Posterior cingulate gyrus (tissue), 11 donors: ENCODE data around the gene NOL3.

Experiments used
- DNase-seq, 10 donors: peaks; one replicate each; pipeline versions ENCODE4 v3.0.0 to v3.0.0-alpha.2; 2020 to 2021; ENCODE audit warnings: mixed read lengths in 3 of 10
- intact Hi-C: fragments of 100-400 bp; cut with DNase I; formaldehyde crosslinking; loops from one replicate; pipeline ENCODE4 v1.15.1; 2023

NOL3 gene

GRCh38 chr16:67154578-67155294, 15.6 kb upstream of the NOL3 start:
- intact Hi-C loops = loop anchor here (1.0 to 5.0 kb wide), 4 partner anchors 42 to 200 kb away; no protein-coding TSS in a partner anchor
- peak in 3 of 10 donors; percentile 60 to 84 (median 64) for DNase-seq

DNA sequence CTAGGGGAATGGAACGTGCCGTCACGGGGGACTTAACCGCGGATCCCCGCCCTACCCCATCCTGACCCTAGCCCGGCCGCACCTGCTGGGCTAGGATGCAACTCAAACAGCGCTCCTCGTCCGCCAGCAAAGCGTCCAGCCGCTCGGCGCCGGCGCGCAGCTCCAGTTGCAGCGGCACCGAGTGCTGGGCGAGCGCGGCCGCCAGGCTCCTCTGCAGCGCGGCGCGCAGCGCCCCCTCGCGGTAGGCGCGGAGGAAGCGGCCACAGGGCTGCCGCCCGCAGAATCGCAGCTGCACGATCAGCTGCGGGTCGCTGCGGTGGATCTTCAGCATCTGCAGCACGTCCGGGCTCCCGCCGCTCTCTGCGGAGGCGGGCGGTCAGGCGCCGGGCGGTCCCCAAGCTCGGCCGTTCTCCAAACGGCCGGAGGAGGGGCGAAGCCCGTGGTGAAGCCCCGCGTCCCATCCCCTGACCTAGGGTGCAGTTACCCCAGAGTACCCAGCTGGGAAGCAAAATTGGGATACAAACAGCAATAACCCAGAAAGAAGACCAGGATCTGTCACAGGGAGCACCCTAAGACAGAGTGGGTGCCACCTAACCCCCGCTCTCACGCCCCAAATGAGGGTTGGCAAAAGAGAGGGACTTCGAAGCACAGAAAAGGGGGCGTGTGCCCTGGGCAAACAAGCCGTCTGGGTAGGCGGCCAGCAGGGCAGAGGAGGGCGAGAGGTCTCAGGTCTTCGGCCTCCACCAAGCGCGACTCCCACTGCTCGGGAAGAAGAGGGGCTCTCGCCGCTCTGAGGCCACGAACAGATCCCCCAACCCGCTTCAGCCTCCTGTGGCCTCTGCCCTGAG, 14.8 kb upstream of the NOL3 start:
- intact Hi-C loops = loop anchor here (1.0 to 5.0 kb wide), 4 partner anchors 43 to 201 kb away; no protein-coding TSS in a partner anchor
- DNase-seq = peak; percentile 69 to 97 (median 81)

- DNase-seq = peak in 3 of 10 donors; percentile 54 to 83 (median 60)
- intact Hi-C loops = loop anchor here (5.0 kb wide), 2 partner anchors 44 to 139 kb away; no protein-coding TSS in a partner anchor
Observed at GRCh38 chr16:67156143-67156844, 14.0 kb upstream of the NOL3 start.

- intact Hi-C loops = loop anchor here (5.0 kb wide), 2 partner anchors 45 to 140 kb away; no protein-coding TSS in a partner anchor
- DNase-seq = peak in 1 of 10 donors; percentile 4
Observed at GRCh38 chr16:67157106-67157748, 13.1 kb upstream of the NOL3 start.

- DNase-seq = peak in 3 of 10 donors; percentile 24 to 63 (median 48)
- intact Hi-C loops = loop anchor here (5.0 kb wide), 2 partner anchors 46 to 141 kb away; no protein-coding TSS in a partner anchor
Observed at GRCh38 chr16:67157892-67158635, 12.3 kb upstream of the NOL3 start.

DNA sequence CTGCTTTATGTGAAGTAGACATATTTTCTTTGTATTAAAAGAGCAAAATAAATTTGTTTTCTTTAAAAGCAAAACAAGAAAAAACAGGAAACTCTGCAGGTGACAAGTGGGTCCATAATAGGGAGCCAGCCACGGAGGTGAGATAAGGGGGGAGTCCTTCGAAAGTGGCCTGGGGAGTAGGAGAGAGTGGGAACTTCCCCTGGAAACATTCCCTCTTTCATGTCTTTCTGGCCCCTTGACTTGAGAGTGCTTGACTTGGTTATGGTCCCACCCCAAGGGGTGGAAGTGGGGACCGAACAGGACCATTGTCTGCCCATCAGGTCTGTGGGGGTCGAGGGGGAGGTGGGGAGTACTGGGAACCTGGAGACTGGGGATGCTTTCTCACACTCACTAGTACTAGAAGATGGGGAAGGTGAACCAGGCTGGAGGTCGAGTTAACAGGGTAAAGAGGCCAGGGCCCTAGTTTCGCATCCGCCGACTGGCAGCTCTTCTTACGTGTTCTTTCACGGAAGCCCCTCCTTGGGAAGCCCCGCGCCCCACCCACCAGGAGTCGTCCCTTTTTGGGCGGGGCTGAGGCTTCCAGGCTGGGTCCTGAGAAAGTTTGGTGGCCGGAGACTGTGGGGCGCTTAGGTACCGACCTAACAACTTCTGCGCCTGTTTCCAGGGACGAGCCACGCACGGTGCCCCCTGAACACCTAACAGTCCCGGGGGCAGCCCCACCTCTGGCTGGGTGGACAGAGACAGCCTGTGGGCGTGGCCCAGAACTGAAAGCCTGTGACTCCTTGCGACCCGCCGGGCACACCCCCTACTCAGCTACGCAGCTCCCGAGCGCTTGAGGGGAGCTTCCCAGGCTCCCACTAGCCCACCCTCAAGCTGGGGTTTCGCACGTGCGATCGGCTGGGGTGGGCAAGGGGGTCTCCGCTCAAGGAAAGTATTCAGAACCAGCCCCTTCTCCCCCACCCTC, 11.4 kb upstream of the NOL3 start:
- DNase-seq = peak in 1 of 10 donors; percentile 82
- intact Hi-C loops = loop anchor here (5.0 kb wide), 2 partner anchors 47 to 142 kb away; no protein-coding TSS in a partner anchor

DNA sequence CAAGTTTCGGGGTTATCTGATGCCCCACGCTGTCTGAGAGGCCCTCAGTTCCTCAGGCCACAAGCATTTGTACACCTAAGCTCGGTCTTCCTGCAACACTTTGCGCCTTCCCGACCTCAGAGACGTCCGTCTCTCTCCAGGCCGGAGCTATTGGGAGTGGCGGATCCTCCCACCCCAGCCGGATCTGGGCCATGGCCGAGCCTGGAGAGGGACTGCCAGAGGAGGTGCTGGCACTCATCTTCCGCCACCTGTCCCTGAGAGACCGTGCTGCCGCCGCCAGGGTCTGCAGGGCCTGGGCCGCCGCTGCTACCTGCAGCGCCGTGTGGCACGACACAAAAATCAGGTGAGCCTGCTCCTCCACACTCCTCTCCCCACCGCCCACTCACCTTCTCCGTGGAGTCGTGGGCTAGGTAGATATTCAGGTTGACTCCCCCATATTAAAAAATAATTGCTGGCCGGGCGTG, 8.7 kb upstream of the NOL3 start:
- intact Hi-C loops = no loop called here
- DNase-seq = peak in 1 of 10 donors; percentile 58

GRCh38 chr16:67162506-67163163, 7.7 kb upstream of the NOL3 start:
- DNase-seq = no peak
- intact Hi-C loops = no loop called here

DNA sequence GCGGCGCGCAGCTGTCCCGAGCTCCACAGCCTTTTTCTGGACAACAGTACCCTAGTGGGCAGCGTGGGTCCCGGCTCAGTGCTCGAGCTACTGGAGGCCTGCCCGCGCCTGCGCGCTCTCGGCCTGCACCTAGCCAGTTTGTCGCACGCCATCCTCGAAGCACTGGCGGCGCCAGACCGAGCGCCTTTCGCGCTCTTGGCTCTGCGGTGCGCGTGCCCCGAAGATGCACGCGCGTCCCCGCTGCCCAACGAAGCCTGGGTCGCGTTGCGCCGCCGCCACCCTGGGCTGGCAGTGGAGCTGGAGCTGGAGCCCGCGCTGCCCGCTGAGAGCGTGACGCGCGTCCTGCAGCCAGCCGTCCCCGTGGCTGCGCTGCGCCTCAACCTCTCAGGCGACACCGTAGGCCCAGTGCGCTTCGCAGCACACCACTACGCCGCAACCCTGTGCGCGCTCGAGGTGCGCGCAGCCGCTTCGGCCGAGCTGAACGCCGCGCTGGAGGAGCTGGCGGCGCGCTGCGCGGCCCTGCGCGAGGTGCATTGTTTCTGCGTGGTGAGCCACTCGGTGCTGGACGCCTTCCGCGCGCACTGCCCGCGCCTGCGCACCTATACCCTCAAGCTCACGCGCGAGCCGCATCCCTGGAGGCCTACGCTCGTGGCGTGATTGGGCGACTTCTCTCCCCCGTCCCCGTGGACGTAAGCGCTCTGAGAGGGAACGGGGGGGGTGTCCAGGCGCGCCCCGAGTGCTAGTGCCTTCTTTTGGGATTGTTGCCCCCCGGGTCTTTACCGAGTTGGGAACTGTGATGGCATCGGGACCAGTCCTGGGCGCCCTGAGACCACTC, 7.0 kb upstream of the NOL3 start:
- peak; percentile 64 to 98 (median 88) for DNase-seq
- intact Hi-C loops = no loop called here

DNA sequence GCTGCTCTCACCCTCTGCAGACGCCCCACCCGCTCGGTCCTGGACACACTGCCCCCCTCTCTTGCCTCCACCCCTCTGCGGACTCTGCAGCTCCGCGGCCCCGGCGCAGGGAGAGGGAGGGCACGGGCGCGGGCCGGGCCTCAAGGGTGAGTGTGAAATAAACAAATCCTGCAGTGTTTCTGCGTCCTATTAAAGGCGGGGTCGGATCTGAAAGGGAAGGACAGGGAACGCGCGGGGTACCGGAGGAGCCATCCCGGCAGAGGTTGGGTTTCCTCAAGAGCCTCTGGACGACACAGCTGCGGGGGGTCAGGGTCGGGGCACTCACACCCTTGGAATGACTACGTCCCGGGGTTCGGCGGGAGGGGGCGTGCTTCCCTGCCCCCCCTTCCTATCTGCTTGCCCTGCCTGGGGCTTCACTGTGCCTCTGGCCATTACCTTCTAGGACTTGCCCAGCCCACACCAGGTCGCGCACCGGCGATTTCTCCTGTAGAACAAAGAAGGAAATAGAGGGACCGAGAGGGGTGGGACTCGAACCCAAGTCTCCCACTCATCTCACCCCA, 6.3 kb upstream of the NOL3 start:
- DNase-seq = peak in 2 of 10 donors; percentile 45 to 93
- intact Hi-C loops = no loop called here

- intact Hi-C loops = no loop called here
- peak in 9 of 10 donors; percentile 60 to 96 (median 71) for DNase-seq
Observed at GRCh38 chr16:67164599-67165061, 5.7 kb upstream of the NOL3 start, which contains the start of gene HSF4. TSS of gene HSF4 (plus strand) at chr16:67164745. CDS start at chr16:67164812, 67 bp downstream.

DNA sequence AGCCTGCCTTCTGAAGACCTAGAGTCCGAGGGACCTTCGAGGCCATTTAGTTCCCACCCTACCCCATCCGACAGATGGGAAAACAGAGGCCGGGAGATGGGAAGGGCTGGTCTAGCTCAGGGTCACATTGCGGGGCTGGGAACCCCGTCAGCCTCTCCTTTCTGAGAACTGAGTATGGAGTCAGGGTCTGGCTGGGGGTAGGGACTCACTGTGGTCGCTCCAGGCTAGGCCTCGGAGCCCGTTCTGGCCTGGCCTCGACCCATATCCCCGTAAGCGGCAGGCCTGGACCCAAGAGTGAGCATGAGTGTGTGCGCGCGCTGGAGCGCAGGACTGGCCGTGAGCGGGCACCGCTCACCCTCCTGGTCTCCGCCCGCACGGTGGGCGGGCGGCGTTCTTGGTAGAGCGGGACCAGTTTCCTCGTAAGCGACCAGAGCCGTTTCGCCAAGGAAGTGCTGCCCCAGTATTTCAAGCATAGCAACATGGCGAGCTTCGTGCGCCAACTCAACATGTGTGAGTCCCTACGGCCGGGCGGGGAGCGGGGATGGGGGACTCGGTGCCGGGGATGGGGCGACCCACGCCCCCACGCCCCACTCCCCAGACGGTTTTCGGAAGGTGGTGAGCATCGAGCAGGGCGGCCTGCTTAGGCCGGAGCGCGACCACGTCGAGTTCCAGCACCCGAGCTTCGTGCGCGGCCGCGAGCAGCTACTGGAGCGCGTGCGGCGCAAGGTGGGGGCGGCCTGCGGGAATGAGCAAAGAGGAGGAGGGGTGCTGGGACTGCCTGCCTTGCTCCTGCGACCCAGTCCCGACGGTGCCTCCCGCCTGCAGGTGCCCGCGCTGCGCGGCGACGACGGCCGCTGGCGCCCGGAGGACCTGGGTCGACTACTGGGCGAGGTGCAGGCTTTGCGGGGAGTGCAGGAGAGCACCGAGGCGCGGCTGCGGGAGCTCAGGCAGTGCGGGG, 4.9 kb upstream of the NOL3 start:
- peak in 1 of 10 donors; percentile 86 for DNase-seq
- intact Hi-C loops = no loop called here

- intact Hi-C loops = no loop called here
- no peak for DNase-seq
Observed at GRCh38 chr16:67166110-67166547, 4.2 kb upstream of the NOL3 start.

DNA sequence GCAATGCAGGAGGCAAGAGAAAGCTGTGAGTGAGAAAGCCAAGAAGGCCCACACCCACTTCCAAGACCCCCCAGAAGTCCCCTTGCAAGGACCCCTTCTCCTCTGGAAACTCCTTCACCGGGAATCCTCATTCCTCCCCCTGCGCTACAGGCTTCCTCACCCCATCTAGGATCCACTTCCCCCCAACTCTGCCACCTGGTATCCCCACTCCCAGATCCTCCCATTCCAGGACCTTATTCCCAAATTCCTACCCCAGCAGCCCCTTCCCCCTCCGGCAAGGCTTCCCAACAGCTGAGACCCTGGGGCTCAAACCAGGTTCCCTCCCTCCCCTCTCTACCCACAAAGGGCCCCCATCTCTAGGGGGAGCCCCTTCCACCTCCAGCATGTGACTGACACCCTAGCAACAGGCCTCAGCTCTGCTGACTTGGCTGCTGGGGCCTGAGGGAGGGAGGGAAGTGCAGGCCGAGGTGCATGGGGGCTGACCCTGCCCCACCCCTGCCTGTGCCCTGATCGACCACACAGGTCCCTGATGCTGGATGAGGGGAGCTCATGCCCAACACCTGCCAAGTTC, 3.7 kb upstream of the NOL3 start:
- intact Hi-C loops = no loop called here
- DNase-seq = no peak
